GM12878 (cell line): ENCODE results near the gene OVCA2. TPM values are rescaled to one million over a fixed set of nuclear protein-coding genes. Genes with fewer than 3 reads are reported as not detected.

ENCODE experiments used
- CREB1 ChIP-seq: IDR thresholded peaks from 2 replicates; pipeline ENCODE4 v1.6.1; 2012; ENCODE audit warnings: low read depth, mild to moderate bottlenecking, inconsistent platforms
- EED ChIP-seq: sonication (generic); IDR thresholded peaks from 2 replicates; pipeline ENCODE4 v1.6.1; 2016; ENCODE audit warnings: antibody characterized with exemption, low read depth
- EP300 ChIP-seq, 2 experiments: fragments of 150-350 bp in 1 of 2; IDR thresholded peaks; 2 replicates each; pipeline ENCODE4 v1.6.1; 2011 to 2012; ENCODE audit warnings: low read depth in 2 of 2, low read length in 2 of 2, borderline replicate concordance in 1 of 2, improper control_type of control experiment in 1 of 2, inconsistent platforms in 1 of 2; ENCODE audit not compliant: control insufficient read depth in 1 of 2
- GATAD2B ChIP-seq: fragments of 450-650 bp; conservative IDR thresholded peaks from 2 replicates; pipeline ENCODE4 v1.6.1; 2017; ENCODE audit warnings: low read depth, mild to moderate bottlenecking, moderate library complexity
- IKZF2 ChIP-seq, 2 experiments: fragments of 450-650 bp; IDR thresholded peaks; 2 replicates each; pipeline ENCODE4 v1.6.1; 2017; ENCODE audit warnings: mild to moderate bottlenecking in 2 of 2, moderate library complexity in 2 of 2
- NR2C1 ChIP-seq: fragments of 450-650 bp; IDR thresholded peaks from 2 replicates; pipeline ENCODE4 v1.6.1; 2017; ENCODE audit warnings: antibody characterized with exemption, mild to moderate bottlenecking, moderate library complexity
- POLR2A ChIP-seq: IDR thresholded peaks from 2 replicates; pipeline ENCODE4 v1.6.1; 2011; ENCODE audit warnings: low read depth, mild to moderate bottlenecking, low read length
- RAD21 ChIP-seq: IDR thresholded peaks from 2 replicates; pipeline ENCODE4 v1.6.1; 2011; ENCODE audit warnings: mild to moderate bottlenecking, low read depth, low read length, moderate library complexity; ENCODE audit not compliant: insufficient read depth
- TAF1 ChIP-seq: IDR thresholded peaks from 2 replicates; pipeline ENCODE4 v1.6.1; 2011; ENCODE audit warnings: mild to moderate bottlenecking, low read depth, low read length, borderline replicate concordance
- TBL1XR1 ChIP-seq: IDR thresholded peaks from 2 replicates; pipeline ENCODE4 v1.6.1; 2012; ENCODE audit warnings: low read depth, low read length, improper control_type of control experiment
- TCF3 ChIP-seq: IDR thresholded peaks from 2 replicates; pipeline ENCODE4 v1.6.1; 2012; ENCODE audit warnings: low read depth, mild to moderate bottlenecking, low read length, borderline replicate concordance; ENCODE audit not compliant: insufficient read depth
- YY1 ChIP-seq: IDR thresholded peaks from 2 replicates; pipeline ENCODE4 v1.6.1; 2011; ENCODE audit warnings: low read depth, mild to moderate bottlenecking, low read length
- polyA plus RNA-seq, 11 experiments: library from polyadenylated mRNA; depleted of rRNA in 4 of 11; unstranded in 6 of 11; stranded (reverse) in 5 of 11; fragments of >200 nt; fragmentation: Nextera tagmentation in 4 of 11; fragmentation: Illumina TruSeq in 1 of 11; extraction: Ambion mirVana in 4 of 11; extraction: Trizol in 1 of 11; gene quantifications; 1 replicate in 1 of 11; 2 replicates in 10 of 11; pipeline versions ENCODE4 v1.2.1 to v1.2.3, GENCODE V29; 2011 to 2016; ENCODE audit warnings: inconsistent platforms in 2 of 11, missing spikeins in 2 of 11, low read depth in 1 of 11
- total RNA-seq, 4 experiments: library from RNA; depleted of rRNA in 3 of 4; stranded (reverse); fragments of >200 nt in 3 of 4; fragmentation: Illumina TruSeq in 1 of 4; extraction: Trizol in 1 of 4; gene quantifications; 2 replicates each; pipeline versions ENCODE4 v1.2.1 to v1.2.3, GENCODE V29; 2013 to 2021
- TF ChIP-seq, protein P1 (sequence below), 3 experiments: IDR thresholded peaks in 2 of 3; conservative IDR thresholded peaks in 1 of 3; 2 replicates each; pipeline ENCODE4 v1.5.1; 2011; ENCODE audit warnings: low read depth in 3 of 3, low read length in 3 of 3, mild to moderate bottlenecking in 3 of 3, control low read depth in 2 of 3, moderate library complexity in 2 of 3, inconsistent platforms in 1 of 3, mixed read lengths in 1 of 3; ENCODE audit not compliant: control insufficient read depth in 2 of 3, insufficient read depth in 1 of 3; ENCODE audit errors: extremely low read depth in 1 of 3
- TF ChIP-seq, protein P2 (sequence below): fragments of 450-650 bp; IDR thresholded peaks from 2 replicates; pipeline ENCODE4 v1.6.1; 2016; ENCODE audit warnings: mild to moderate bottlenecking
- TF ChIP-seq, protein P3 (sequence below): IDR thresholded peaks from 2 replicates; pipeline ENCODE4 v1.6.1; 2012; ENCODE audit warnings: low read depth, low read length, improper control_type of control experiment
- TF ChIP-seq, protein P4 (sequence below): fragments of 450-650 bp; IDR thresholded peaks from 2 replicates; pipeline ENCODE4 v1.6.1; 2018; ENCODE audit warnings: mild to moderate bottlenecking, low read depth, moderate library complexity; ENCODE audit not compliant: partially characterized antibody
- TF ChIP-seq, protein P5 (sequence below): fragments of 450-650 bp; IDR thresholded peaks from 2 replicates; pipeline ENCODE4 v1.6.1; 2017; ENCODE audit warnings: low read depth, mild to moderate bottlenecking, moderate library complexity

The OVCA2 gene
- total and polyA plus RNA-seq, 10 of the 15 experiments (the other 5 are each of a cell fraction or from before 2014, with no cell fraction given): 6.1 to 75.3 (median 40.7) TPM

DNA sequence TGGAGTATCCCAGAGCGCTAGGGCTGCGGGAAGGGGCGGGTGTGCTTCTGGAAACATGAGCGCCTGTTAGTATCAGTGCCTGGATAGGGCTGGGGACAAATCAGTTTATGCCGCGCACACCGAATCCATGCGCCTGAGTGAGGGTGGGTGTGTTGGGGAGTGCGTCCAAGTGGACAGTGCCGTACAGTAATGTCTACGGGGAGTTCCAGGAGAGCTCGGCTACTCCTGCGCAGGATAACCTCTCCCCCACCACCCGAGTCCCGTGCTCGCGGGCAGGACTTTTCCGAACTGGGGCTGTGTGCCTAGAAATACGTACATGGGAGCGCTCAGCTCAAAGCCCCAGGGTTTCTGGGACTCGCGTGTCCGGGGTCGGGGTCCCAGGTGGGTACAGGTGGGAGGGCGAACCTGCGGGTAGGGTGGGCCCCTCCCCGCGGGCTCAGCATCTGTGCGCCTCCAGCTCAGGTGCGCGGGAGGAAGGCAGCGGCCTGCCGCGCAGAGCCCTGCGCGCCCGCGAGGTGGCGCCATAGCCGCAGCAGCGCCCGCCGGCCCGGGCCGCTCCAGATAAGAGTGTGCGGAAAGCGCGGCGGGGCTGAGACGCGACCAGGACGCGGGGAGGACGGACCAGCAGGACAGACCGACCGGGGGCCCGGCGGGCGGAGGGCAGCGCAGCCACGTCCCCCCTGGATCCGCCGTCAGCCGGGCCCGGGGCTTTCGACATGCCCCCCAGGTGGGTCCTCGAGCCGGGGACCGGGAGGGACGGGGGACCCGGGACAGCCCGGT lies 12.9 kb downstream of the OVCA2 start, which contains the start of gene HIC1 (continued):
- TF ChIP-seq, protein P1, sequence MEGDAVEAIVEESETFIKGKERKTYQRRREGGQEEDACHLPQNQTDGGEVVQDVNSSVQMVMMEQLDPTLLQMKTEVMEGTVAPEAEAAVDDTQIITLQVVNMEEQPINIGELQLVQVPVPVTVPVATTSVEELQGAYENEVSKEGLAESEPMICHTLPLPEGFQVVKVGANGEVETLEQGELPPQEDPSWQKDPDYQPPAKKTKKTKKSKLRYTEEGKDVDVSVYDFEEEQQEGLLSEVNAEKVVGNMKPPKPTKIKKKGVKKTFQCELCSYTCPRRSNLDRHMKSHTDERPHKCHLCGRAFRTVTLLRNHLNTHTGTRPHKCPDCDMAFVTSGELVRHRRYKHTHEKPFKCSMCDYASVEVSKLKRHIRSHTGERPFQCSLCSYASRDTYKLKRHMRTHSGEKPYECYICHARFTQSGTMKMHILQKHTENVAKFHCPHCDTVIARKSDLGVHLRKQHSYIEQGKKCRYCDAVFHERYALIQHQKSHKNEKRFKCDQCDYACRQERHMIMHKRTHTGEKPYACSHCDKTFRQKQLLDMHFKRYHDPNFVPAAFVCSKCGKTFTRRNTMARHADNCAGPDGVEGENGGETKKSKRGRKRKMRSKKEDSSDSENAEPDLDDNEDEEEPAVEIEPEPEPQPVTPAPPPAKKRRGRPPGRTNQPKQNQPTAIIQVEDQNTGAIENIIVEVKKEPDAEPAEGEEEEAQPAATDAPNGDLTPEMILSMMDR (IDR thresholded peaks at IDR 0.05 in 2 of 3, conservative IDR thresholded peaks at IDR 0.05 in 1 of 3; ENCODE audit: control insufficient read depth in 2 of 3, extremely low read depth in 1 of 3, insufficient read depth in 1 of 3, low read depth in 3 of 3, low read length in 3 of 3): peak; percentile 74 to 96 (median 88); a peak in 5 of 6 replicates
- peak; percentile 60 for TF ChIP-seq YY1
- TF ChIP-seq GATAD2B: peak; percentile 60; the same call in 1 of the 2 replicates
- TF ChIP-seq POLR2A: peak; percentile 94
- no peak for TF ChIP-seq CREB1
- TF ChIP-seq, protein P2, sequence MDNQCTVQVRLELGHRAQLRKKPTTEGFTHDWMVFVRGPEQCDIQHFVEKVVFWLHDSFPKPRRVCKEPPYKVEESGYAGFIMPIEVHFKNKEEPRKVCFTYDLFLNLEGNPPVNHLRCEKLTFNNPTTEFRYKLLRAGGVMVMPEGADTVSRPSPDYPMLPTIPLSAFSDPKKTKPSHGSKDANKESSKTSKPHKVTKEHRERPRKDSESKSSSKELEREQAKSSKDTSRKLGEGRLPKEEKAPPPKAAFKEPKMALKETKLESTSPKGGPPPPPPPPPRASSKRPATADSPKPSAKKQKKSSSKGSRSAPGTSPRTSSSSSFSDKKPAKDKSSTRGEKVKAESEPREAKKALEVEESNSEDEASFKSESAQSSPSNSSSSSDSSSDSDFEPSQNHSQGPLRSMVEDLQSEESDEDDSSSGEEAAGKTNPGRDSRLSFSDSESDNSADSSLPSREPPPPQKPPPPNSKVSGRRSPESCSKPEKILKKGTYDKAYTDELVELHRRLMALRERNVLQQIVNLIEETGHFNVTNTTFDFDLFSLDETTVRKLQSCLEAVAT: 0 out of 2 replicates have a peak, but pooled peaks have one; percentile 31
- peak; percentile 87 for TF ChIP-seq RAD21
- TF ChIP-seq TAF1: peak; percentile 54; the same call in 1 of the 2 replicates
- TF ChIP-seq IKZF2 (IDR thresholded peaks at IDR 0.05): peak in 1 of 2 experiments; percentile 39; a peak in 3 of 4 replicates
- TF ChIP-seq, protein P3, sequence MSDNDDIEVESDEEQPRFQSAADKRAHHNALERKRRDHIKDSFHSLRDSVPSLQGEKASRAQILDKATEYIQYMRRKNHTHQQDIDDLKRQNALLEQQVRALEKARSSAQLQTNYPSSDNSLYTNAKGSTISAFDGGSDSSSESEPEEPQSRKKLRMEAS: peak; percentile 46
- no peak; the same call in 1 of the 2 replicates for TF ChIP-seq TBL1XR1
- TF ChIP-seq EP300 (IDR thresholded peaks at IDR 0.05; ENCODE audit: borderline replicate concordance in 1 of 2, control insufficient read depth in 1 of 2, low read depth in 2 of 2, low read length in 2 of 2): 0 out of 4 replicates have a peak, but pooled peaks of 1 of the 2 experiments have one; percentile 8
- TF ChIP-seq, protein P4, sequence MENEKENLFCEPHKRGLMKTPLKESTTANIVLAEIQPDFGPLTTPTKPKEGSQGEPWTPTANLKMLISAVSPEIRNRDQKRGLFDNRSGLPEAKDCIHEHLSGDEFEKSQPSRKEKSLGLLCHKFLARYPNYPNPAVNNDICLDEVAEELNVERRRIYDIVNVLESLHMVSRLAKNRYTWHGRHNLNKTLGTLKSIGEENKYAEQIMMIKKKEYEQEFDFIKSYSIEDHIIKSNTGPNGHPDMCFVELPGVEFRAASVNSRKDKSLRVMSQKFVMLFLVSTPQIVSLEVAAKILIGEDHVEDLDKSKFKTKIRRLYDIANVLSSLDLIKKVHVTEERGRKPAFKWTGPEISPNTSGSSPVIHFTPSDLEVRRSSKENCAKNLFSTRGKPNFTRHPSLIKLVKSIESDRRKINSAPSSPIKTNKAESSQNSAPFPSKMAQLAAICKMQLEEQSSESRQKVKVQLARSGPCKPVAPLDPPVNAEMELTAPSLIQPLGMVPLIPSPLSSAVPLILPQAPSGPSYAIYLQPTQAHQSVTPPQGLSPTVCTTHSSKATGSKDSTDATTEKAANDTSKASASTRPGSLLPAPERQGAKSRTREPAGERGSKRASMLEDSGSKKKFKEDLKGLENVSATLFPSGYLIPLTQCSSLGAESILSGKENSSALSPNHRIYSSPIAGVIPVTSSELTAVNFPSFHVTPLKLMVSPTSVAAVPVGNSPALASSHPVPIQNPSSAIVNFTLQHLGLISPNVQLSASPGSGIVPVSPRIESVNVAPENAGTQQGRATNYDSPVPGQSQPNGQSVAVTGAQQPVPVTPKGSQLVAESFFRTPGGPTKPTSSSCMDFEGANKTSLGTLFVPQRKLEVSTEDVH: no peak
- 0 out of 2 replicates have a peak, but pooled peaks have one; percentile 16 for TF ChIP-seq EED
- TF ChIP-seq, protein P5, sequence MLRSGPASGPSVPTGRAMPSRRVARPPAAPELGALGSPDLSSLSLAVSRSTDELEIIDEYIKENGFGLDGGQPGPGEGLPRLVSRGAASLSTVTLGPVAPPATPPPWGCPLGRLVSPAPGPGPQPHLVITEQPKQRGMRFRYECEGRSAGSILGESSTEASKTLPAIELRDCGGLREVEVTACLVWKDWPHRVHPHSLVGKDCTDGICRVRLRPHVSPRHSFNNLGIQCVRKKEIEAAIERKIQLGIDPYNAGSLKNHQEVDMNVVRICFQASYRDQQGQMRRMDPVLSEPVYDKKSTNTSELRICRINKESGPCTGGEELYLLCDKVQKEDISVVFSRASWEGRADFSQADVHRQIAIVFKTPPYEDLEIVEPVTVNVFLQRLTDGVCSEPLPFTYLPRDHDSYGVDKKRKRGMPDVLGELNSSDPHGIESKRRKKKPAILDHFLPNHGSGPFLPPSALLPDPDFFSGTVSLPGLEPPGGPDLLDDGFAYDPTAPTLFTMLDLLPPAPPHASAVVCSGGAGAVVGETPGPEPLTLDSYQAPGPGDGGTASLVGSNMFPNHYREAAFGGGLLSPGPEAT: 0 out of 2 replicates have a peak, but pooled peaks have one; percentile 58
- peak; percentile 2; the same call in 1 of the 2 replicates for TF ChIP-seq NR2C1
- TF ChIP-seq TCF3: 0 out of 2 replicates have a peak, but pooled peaks have one; percentile 35
